IMR-90 (cell line): ENCODE data around the gene VNN1. TPM values are rescaled to one million over a fixed set of nuclear protein-coding genes. Genes with fewer than 3 reads are reported as not detected.

Experiments used
- ATAC-seq: fragments of 200-7000 bp; cut with Tn5 transposase; 2 replicates; pipeline ENCODE4 v1.9.1; 2020; ENCODE audit warnings: low read depth, mild to moderate bottlenecking, moderate library complexity
- BruUV-seq: library from RNA; stranded (reverse); fragments of 400-500 nt; replicated peaks from 2 replicates; lab custom pipeline; 2021; lab: Mats Ljungman, UMichigan
- CTCF ChIA-PET: fragments of 300-600 bp; formaldehyde crosslinking; extraction: SDS; loops from one replicate; lab custom pipeline; 2021; ENCODE audit warnings: antibody characterized with exemption; lab: Yijun Ruan, JAX
- POLR2A ChIA-PET: fragments of 300-600 bp; sonication (Branson Sonifier 250); formaldehyde crosslinking; loops from one replicate; lab custom pipeline; 2022; ENCODE audit warnings: antibody characterized with exemption; ENCODE audit not compliant: unreplicated experiment; lab: Charles Lee
- DNase-seq: peaks from one replicate; pipeline ENCODE4 v3.0.0; 2013
- H2AFZ ChIP-seq: replicated peaks from 2 replicates; pipeline ENCODE3; 2013; ENCODE audit warnings: low read length, mild to moderate bottlenecking; ENCODE audit not compliant: poor library complexity
- H2AK5ac ChIP-seq: 2 replicates; pipeline ENCODE4 v1.6.1; 2013; ENCODE audit warnings: low read depth, low read length, inconsistent platforms
- H2AK9ac ChIP-seq: replicated peaks from 2 replicates; pipeline ENCODE3; 2013; ENCODE audit warnings: mild to moderate bottlenecking, low read depth, low read length, moderate library complexity; ENCODE audit not compliant: poor library complexity
- H2BK120ac ChIP-seq: 2 replicates; pipeline ENCODE4 v1.6.1; 2013; ENCODE audit warnings: low read depth, low read length, inconsistent platforms
- H2BK15ac ChIP-seq: 3 replicates; pipeline ENCODE4 v1.6.1; 2013; ENCODE audit warnings: low read depth, low read length, inconsistent platforms
- H2BK20ac ChIP-seq: 2 replicates; pipeline ENCODE4 v1.6.1; 2013; ENCODE audit warnings: low read depth, mild to moderate bottlenecking, inconsistent platforms, low read length, moderate library complexity
- H2BK5ac ChIP-seq: 2 replicates; pipeline ENCODE4 v1.6.1; 2013; ENCODE audit warnings: mild to moderate bottlenecking, low read depth, low read length, inconsistent platforms; ENCODE audit not compliant: poor library complexity, severe bottlenecking
- H3K14ac ChIP-seq: replicated peaks from 2 replicates; pipeline ENCODE4 v1.6.1; 2013; ENCODE audit warnings: low read depth, low read length, inconsistent platforms
- H3K18ac ChIP-seq: 2 replicates; pipeline ENCODE4 v1.6.1; 2013; ENCODE audit warnings: low read depth, low read length, control low read depth
- H3K23ac ChIP-seq: 2 replicates; pipeline ENCODE4 v1.6.1; 2013; ENCODE audit warnings: low read depth, low read length, inconsistent platforms
- H3K27ac ChIP-seq: 2 replicates; pipeline ENCODE4 v1.5.1; 2013; ENCODE audit warnings: mild to moderate bottlenecking, control low read depth, low read length; ENCODE audit not compliant: insufficient read depth
- H3K27me3 ChIP-seq: 2 replicates; pipeline ENCODE4 v1.6.1; 2013; ENCODE audit warnings: low read length; ENCODE audit not compliant: control insufficient read depth, insufficient read depth
- H3K36me3 ChIP-seq: 2 replicates; pipeline ENCODE4 v1.6.1; 2013; ENCODE audit warnings: low read length, mixed read lengths; ENCODE audit not compliant: control insufficient read depth, insufficient read depth
- H3K4ac ChIP-seq: 2 replicates; pipeline ENCODE4 v1.6.1; 2013; ENCODE audit warnings: low read depth, low read length, inconsistent platforms
- H3K4me1 ChIP-seq: 2 replicates; pipeline ENCODE4 v1.6.1; 2013; ENCODE audit warnings: low read length, mixed read lengths; ENCODE audit not compliant: control insufficient read depth, insufficient read depth
- H3K4me2 ChIP-seq: 2 replicates; pipeline ENCODE4 v1.6.1; 2013; ENCODE audit warnings: low read depth, mild to moderate bottlenecking, control low read depth, low read length, moderate library complexity
- H3K4me3 ChIP-seq: 2 replicates; pipeline ENCODE4 v1.5.1; 2013; ENCODE audit warnings: low read depth, mild to moderate bottlenecking, control low read depth, low read length, moderate library complexity; ENCODE audit not compliant: insufficient read depth
- H3K56ac ChIP-seq: 2 replicates; pipeline ENCODE4 v1.6.1; 2013; ENCODE audit warnings: low read length, inconsistent platforms; ENCODE audit not compliant: insufficient read depth; ENCODE audit errors: extremely low read depth
- H3K79me1 ChIP-seq, 2 experiments: 2 replicates each; pipeline ENCODE4 v1.6.1; 2013; ENCODE audit warnings: low read length in 2 of 2, inconsistent platforms in 1 of 2, low read depth in 1 of 2
- H3K9ac ChIP-seq: 2 replicates; pipeline ENCODE4 v1.6.1; 2013; ENCODE audit warnings: low read depth, low read length, control low read depth
- H3K9me1 ChIP-seq: 2 replicates; pipeline ENCODE4 v1.6.1; 2013; ENCODE audit warnings: low read length, inconsistent platforms; ENCODE audit not compliant: insufficient read depth
- H3K9me3 ChIP-seq: 2 replicates; pipeline ENCODE4 v1.6.1; 2013; ENCODE audit warnings: low read length; ENCODE audit not compliant: control insufficient read depth, insufficient read depth
- H4K20me1 ChIP-seq: 2 replicates; pipeline ENCODE4 v1.6.1; 2013; ENCODE audit warnings: low read length, inconsistent platforms; ENCODE audit not compliant: insufficient read depth
- H4K5ac ChIP-seq: 2 replicates; pipeline ENCODE4 v1.6.1; 2013; ENCODE audit warnings: mild to moderate bottlenecking, low read depth, low read length, control low read depth
- H4K8ac ChIP-seq, 2 experiments: 2 replicates each; pipeline ENCODE4 v1.6.1; 2013; ENCODE audit warnings: low read depth in 2 of 2, low read length in 2 of 2, control low read depth in 1 of 2, inconsistent platforms in 1 of 2
- H4K91ac ChIP-seq: 2 replicates; pipeline ENCODE4 v1.6.1; 2013; ENCODE audit warnings: low read depth, low read length, inconsistent platforms; ENCODE audit not compliant: insufficient read depth
- CEBPB ChIP-seq: IDR thresholded peaks from 2 replicates; pipeline ENCODE4 v1.6.1; 2012; ENCODE audit warnings: low read depth, low read length, improper control_type of control experiment
- CHD1 ChIP-seq: IDR thresholded peaks from 2 replicates; pipeline ENCODE4 v1.6.1; 2012; ENCODE audit warnings: low read depth, low read length, improper control_type of control experiment
- MAZ ChIP-seq: IDR thresholded peaks from 2 replicates; pipeline ENCODE4 v1.6.1; 2012; ENCODE audit warnings: low read depth, mild to moderate bottlenecking, low read length, improper control_type of control experiment, moderate library complexity, borderline replicate concordance
- MXI1 ChIP-seq: IDR thresholded peaks from 2 replicates; pipeline ENCODE4 v1.6.1; 2012; ENCODE audit warnings: low read depth, mild to moderate bottlenecking, low read length, moderate library complexity, borderline replicate concordance
- POLR2A ChIP-seq: IDR thresholded peaks from 2 replicates; pipeline ENCODE4 v1.6.1; 2012; ENCODE audit warnings: mild to moderate bottlenecking, low read depth, low read length
- RAD21 ChIP-seq: IDR thresholded peaks from 2 replicates; pipeline ENCODE4 v1.6.1; 2012; ENCODE audit warnings: low read length, improper control_type of control experiment
- RCOR1 ChIP-seq: IDR thresholded peaks from 2 replicates; pipeline ENCODE4 v1.6.1; 2012; ENCODE audit warnings: mild to moderate bottlenecking, low read length, improper control_type of control experiment; ENCODE audit not compliant: insufficient replicate concordance
- SMC3 ChIP-seq: fragments of 150-350 bp; IDR thresholded peaks from 2 replicates; pipeline ENCODE4 v1.6.1; 2016; ENCODE audit warnings: low read depth, mild to moderate bottlenecking, antibody characterized with exemption, low read length, moderate library complexity
- WGBS, 2 experiments: methylation state at CpG; one replicate each; pipeline versions ENCODE4 v1.1.5 to v1.1.7; 2013; ENCODE audit warnings: missing lambda C conversion rate in 2 of 2; ENCODE audit not compliant: insufficient read length in 1 of 2; ENCODE audit errors: extremely low coverage in 2 of 2; 5-methylcytosine and 5-hydroxymethylcytosine counted together
- dilution Hi-C: fragments of 300-500 bp; cut with HindIII; formaldehyde crosslinking; loops from one replicate; pipeline ENCODE4 v1.14.3; 2018; ENCODE audit warnings: low sequenced_read_pairs; ENCODE audit not compliant: unreplicated experiment
- in situ Hi-C: fragments of 300-500 bp; cut with MboI; formaldehyde crosslinking; loops from 3 replicates; pipeline ENCODE4 v1.14.3; 2019; ENCODE audit warnings: low sequenced_read_pairs, inconsistent platforms, mixed read lengths
- intact Hi-C: fragments of 100-400 bp; cut with micrococcal nuclease; formaldehyde crosslinking; loops from 2 replicates; pipeline ENCODE4 v1.10.0; 2022
- polyA plus RNA-seq, 3 experiments: library from polyadenylated mRNA; depleted of rRNA; stranded (reverse); fragments of >200 nt; gene quantifications; 2 replicates each; pipeline ENCODE4 v1.2.3, GENCODE V29; 2012; ENCODE audit warnings: low replicate concordance in 1 of 3
- total RNA-seq: library from RNA; depleted of rRNA; stranded (reverse); fragments of >200 nt; gene quantifications from 2 replicates; pipeline ENCODE4 v1.2.3, GENCODE V29; 2012
- TF ChIP-seq, protein P1 (sequence below): fragments of 150-350 bp; IDR thresholded peaks from 2 replicates; pipeline ENCODE4 v1.6.1; 2016; ENCODE audit warnings: low read depth, mild to moderate bottlenecking, low read length, moderate library complexity, borderline replicate concordance

The VNN1 gene
- total and polyA plus RNA-seq, 2 of the 4 experiments (the other 2 are of a cell fraction): 0.07 TPM; not detected in 1

DNA sequence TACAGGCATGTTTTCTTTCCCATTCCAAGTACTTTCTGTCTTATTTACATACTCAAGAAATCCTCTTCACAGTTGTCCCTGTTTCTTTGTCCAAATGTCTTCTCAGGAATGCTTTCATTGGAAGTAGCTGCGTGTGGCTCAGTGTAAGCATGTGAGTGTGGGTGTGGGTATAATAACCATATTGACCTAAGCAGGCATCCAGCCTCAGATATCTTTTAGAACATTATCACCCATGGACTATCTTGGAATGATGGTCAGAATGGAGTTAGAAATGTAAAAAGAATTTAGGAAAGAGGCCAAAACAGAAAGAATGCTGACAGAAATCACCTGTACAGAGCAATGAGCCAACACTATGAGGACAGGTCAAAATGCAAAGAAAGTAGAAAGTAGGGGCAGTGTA is 27.4 kb upstream of the VNN1 start:
- ChIA-PET POLR2A (no interaction called here), CTCF (no interaction called here)
- Histone ChIP-seq H3K56ac (no peak overlapping the region), H4K5ac (no peak overlapping the region), H3K27me3 (peaks cover 2% of the 10 kb centered on the region; the same call in 1 of the 2 replicates), H3K14ac (no peak overlapping the region), H3K27ac (no peak overlapping the region), H2BK5ac (no peak overlapping the region), H2AK5ac (no peak overlapping the region), H2BK15ac (no peak overlapping the region), H2BK20ac (no peak overlapping the region), H2AK9ac (no peak overlapping the region), H3K18ac (no peak overlapping the region), H3K4ac (no peak overlapping the region), H3K4me3 (no peak overlapping the region), H3K9me1 (no peaks in the 10 kb centered on the region), H3K9me3 (no peaks in the 10 kb centered on the region), H4K8ac (no peak overlapping the region), H4K91ac (no peak overlapping the region; the same call in 1 of the 2 replicates), H3K9ac (no peak overlapping the region), H3K79me1 (no peaks in the 10 kb centered on the region), H3K36me3 (no peaks in the 10 kb centered on the region), H2BK120ac (no peak overlapping the region), H3K4me2 (no peak overlapping the region), H4K20me1 (no peaks in the 10 kb centered on the region), H3K4me1 (peaks cover 1% of the 10 kb centered on the region; the same call in 1 of the 2 replicates), H2AFZ (no peak overlapping the region), H3K23ac (no peak overlapping the region)
- in situ Hi-C loops (no loop called here), intact Hi-C loops (no loop called here), dilution Hi-C loops (no loop called here)
- ATAC-seq: no peak
- TF ChIP-seq RAD21 (no peak), CEBPB (no peak), CHD1 (no peak), SMC3 (no peak), RCOR1 (no peak), MAZ (no peak), MXI1 (no peak), POLR2A (no peak)
- TF ChIP-seq, protein P1, sequence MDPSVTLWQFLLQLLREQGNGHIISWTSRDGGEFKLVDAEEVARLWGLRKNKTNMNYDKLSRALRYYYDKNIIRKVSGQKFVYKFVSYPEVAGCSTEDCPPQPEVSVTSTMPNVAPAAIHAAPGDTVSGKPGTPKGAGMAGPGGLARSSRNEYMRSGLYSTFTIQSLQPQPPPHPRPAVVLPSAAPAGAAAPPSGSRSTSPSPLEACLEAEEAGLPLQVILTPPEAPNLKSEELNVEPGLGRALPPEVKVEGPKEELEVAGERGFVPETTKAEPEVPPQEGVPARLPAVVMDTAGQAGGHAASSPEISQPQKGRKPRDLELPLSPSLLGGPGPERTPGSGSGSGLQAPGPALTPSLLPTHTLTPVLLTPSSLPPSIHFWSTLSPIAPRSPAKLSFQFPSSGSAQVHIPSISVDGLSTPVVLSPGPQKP: no peak
- BruUV-seq: no TSS peak
- DNase-seq: no peak
- no CpG with 5 or more reads among the region's 1 CpG for WGBS, 2 experiments
